ENCODE data around the gene RPS27A. TPM values are rescaled to one million over a fixed set of nuclear protein-coding genes. Genes with fewer than 3 reads are reported as not detected.
A peak's percentile ranks its signal among the peaks of the same experiment; 100 is the strongest.
"Not testable (repeated sequence)": the region's sequence is repeated elsewhere in the genome, so short reads cannot be mapped to it uniquely, and the experiment has no call there.

Gene RPS27A
- total RNA-seq, 1 experiment from 2014 or later = 853 TPM

DNA sequence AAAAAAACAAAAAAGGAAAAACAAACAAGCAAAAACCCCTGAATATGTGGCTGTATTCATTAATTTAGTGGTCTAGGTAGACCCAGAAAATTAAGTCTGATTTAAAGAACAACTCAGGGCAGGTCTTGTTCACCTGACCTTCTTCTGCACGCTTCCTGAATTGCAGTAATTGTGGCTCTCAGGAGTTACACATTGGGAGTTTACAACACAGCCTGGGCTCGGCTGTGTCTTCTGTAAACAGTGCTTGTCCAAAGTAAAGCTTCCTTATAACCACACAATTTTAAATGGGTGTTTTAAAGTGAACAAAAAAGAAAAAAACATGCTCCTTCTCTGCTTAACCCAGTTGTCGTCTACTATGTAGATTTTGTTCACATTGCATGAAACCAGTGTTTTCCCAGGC, 44.8 kb downstream of the RPS27A start:
- in situ Hi-C loops (cut with HindIII; ENCODE audit: low pct_unique_long_range_greater_than_20kb, low sequenced_read_pairs) (no loop called here), intact Hi-C loops (cut with micrococcal nuclease; ENCODE audit: unreplicated experiment) (no loop called here)
- Histone ChIP-seq H3K4me3 (ENCODE audit: low read depth in 2 of 2, low read length in 2 of 2) (no peak overlapping the region), H3K27ac (ENCODE audit: low read length) (no peak overlapping the region), H3K27me3 (ENCODE audit: control insufficient read depth, insufficient read depth, low read length) (no peaks in the 10 kb centered on the region), H3K4me1 (ENCODE audit: control insufficient read depth, insufficient read depth, low read length) (no peaks in the 10 kb centered on the region), H3K36me3 (ENCODE audit: control insufficient read depth, insufficient read depth, low read length) (no peaks in the 10 kb centered on the region), H3K9me3 (ENCODE audit: control insufficient read depth, insufficient read depth, low read depth, low read length) (no peaks in the 10 kb centered on the region)
- ATAC-seq (no peak), DNase-seq (ENCODE audit: low read depth, low spot score) (no peak)
- ChIA-PET CTCF (no interaction called here), POLR2A (no interaction called here)
- no peak for TF ChIP-seq TCF7L2 (IDR thresholded peaks at IDR 0.05; ENCODE audit: low read depth, low read length)
- no TSS peak for BruUV-seq (replicated peaks)

DNA sequence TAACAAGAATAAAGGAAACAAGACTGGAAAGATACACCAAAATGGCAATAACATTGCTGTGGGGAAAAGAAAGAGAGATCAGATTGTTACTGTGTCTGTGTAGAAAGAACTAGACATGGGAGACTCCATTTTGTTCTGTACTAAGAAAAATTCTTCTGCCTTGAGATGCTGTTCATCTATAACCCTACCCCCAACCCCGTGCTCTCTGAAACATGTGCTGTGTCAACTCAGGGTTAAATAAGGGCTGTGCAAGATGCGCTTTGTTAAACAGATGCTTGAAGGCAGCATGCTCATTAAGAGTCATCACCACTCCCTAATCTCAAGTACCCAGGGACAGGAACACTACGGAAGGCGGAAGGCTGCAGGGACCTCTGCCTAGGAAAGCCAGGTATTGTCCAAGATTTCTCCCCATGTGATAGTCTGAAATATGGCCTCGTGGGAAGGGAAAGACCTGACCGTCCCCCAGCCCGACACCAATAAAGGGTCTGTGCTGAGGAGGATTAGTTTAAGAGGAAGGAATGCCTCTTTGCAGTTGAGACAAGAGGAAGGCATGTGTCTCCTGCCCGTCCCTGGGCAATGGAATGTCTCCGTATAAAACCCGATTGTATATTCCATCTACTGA, 46.8 kb downstream of the RPS27A start:
- H3K4me1 ChIP-seq (ENCODE audit: control insufficient read depth, insufficient read depth, low read length); POLR2A ChIA-PET; ATAC-seq; H3K36me3 ChIP-seq (ENCODE audit: control insufficient read depth, insufficient read depth, low read length); CTCF ChIA-PET; H3K27me3 ChIP-seq (ENCODE audit: control insufficient read depth, insufficient read depth, low read length); DNase-seq (ENCODE audit: low read depth, low spot score); H3K4me3 ChIP-seq (ENCODE audit: low read depth in 2 of 2, low read length in 2 of 2); BruUV-seq (replicated peaks); in situ Hi-C loops (cut with HindIII; ENCODE audit: low pct_unique_long_range_greater_than_20kb, low sequenced_read_pairs); intact Hi-C loops (cut with micrococcal nuclease; ENCODE audit: unreplicated experiment); H3K27ac ChIP-seq (ENCODE audit: low read length); H3K9me3 ChIP-seq (ENCODE audit: control insufficient read depth, insufficient read depth, low read depth, low read length): not testable (repeated sequence)

DNA sequence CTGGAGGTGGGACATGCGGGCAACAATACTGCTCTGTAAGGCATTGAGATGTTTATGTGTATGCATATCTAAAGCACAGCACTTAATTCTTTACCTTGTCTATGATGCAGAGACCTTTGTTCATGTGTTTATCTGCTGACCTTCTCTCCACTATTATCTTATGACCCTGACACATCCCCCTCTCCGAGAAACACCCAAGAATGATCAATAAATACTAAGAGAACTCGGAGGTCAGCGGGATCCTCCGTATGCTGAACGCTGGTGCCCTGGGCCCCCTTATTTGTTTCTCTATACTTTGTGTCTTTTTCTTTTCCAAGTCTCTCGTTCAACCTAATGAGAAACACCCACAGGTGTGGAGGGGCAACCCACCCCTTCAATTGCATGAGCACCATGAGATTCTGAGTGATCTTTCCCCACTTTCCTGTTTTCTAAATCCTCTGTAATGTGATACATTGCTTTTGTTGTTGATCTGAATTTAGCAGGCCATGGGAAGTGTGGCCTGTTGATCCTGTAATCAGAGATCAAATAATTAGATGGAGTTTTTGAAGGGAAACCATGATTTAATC, 47.5 kb downstream of the RPS27A start:
- ATAC-seq; H3K27me3 ChIP-seq (ENCODE audit: control insufficient read depth, insufficient read depth, low read length); CTCF ChIA-PET; H3K4me1 ChIP-seq (ENCODE audit: control insufficient read depth, insufficient read depth, low read length); H3K36me3 ChIP-seq (ENCODE audit: control insufficient read depth, insufficient read depth, low read length); BruUV-seq (replicated peaks); H3K9me3 ChIP-seq (ENCODE audit: control insufficient read depth, insufficient read depth, low read depth, low read length); H3K27ac ChIP-seq (ENCODE audit: low read length); DNase-seq (ENCODE audit: low read depth, low spot score); POLR2A ChIA-PET; in situ Hi-C loops (cut with HindIII; ENCODE audit: low pct_unique_long_range_greater_than_20kb, low sequenced_read_pairs); H3K4me3 ChIP-seq (ENCODE audit: low read depth in 2 of 2, low read length in 2 of 2); intact Hi-C loops (cut with micrococcal nuclease; ENCODE audit: unreplicated experiment): not testable (repeated sequence)

DNA sequence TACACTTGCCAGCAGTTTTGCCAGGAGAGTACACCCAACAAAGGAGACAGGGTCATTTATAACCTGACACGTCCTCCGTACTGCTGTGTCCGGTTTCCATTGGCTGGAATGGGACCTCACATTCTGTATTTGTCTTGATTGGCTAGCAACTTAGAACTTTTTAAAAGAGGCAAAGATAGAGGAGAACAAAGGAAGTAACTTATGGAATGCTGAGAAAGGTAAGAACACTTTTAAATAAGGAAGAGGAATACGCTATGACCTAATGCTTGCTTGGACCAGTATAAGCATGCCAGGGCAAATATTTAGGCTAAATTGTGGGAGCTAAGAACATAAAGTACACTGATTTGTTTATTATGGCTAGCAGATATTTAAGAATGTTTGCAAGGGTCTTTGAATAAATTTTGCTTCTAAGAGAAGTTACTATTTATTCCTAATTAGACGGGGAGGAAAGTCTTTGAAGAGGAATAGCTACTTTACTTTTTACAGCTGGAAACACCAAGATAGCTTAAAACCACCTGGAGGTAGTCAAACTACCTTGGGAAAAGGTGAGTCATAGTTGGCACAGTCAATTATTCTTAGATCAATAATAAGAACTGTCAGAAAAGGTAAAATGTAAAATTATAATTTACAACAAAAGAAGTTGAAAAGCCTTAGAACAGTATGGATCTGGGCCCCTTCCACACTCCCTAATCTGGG, 48.5 kb downstream of the RPS27A start:
- H3K36me3 ChIP-seq (ENCODE audit: control insufficient read depth, insufficient read depth, low read length); DNase-seq (ENCODE audit: low read depth, low spot score); H3K4me3 ChIP-seq (ENCODE audit: low read depth in 2 of 2, low read length in 2 of 2); intact Hi-C loops (cut with micrococcal nuclease; ENCODE audit: unreplicated experiment); in situ Hi-C loops (cut with HindIII; ENCODE audit: low pct_unique_long_range_greater_than_20kb, low sequenced_read_pairs); ATAC-seq; H3K27me3 ChIP-seq (ENCODE audit: control insufficient read depth, insufficient read depth, low read length); H3K4me1 ChIP-seq (ENCODE audit: control insufficient read depth, insufficient read depth, low read length); BruUV-seq (replicated peaks); H3K9me3 ChIP-seq (ENCODE audit: control insufficient read depth, insufficient read depth, low read depth, low read length); CTCF ChIA-PET: not testable (repeated sequence)
- POLR2A ChIA-PET = interaction anchor here (0.7 kb wide), 1 partner anchor 13 kb away, joined by 3 read pairs; no protein-coding TSS in a partner anchor
- H3K27ac ChIP-seq (ENCODE audit: low read length) = peak overlapping the region; percentile 97
